ENCODE results near the gene PAAF1. TPM values are rescaled to one million over a fixed set of nuclear protein-coding genes. Genes with fewer than 3 reads are reported as not detected.

The PAAF1 gene
- total and polyA plus RNA-seq, 2 donors (not counting 1 experiment from before 2014, with no cell fraction given): 9.2 to 17.5 TPM

DNA sequence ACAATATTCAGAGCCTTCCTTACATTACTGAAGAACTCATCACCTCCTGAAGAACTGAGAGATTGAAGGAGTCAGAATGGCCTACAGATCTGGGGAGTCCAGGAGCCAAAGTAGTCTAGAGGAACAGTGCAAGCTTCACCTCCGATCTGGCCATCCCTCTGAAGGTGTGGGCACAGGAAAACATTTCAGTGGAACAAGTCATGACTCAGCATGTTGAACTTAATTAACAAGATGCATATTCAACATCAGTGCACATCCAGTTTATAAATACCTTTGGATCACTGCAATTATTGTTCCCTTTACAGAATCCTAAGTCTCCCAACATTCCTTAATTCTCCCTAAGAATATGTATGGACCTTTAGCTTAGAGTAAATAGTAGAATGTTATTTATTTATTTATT lies 25.5 kb downstream of the PAAF1 start:
- DNase-seq (ENCODE audit: low read depth in 2 of 2): no peak
- Histone ChIP-seq H4K20me1 (ENCODE audit: control insufficient read depth, extremely low read depth, insufficient read depth, low read length) (no peaks in the 10 kb centered on the region), H3K9me3 (ENCODE audit: control insufficient read depth, insufficient read depth, low read depth, low read length) (no peaks in the 10 kb centered on the region), H3K36me3 (ENCODE audit: control insufficient read depth, insufficient read depth, low read length) (no peaks in the 10 kb centered on the region), H3K9ac (ENCODE audit: insufficient read depth, low read length) (no peak overlapping the region), H3K27me3 (ENCODE audit: control insufficient read depth, insufficient read depth, low read length) (no peaks in the 10 kb centered on the region), H3K27ac (ENCODE audit: insufficient read depth, low read length) (no peak overlapping the region), H3K4me1 (ENCODE audit: control insufficient read depth, extremely low read depth, insufficient read depth, low read length) (no peaks in the 10 kb centered on the region), H3K79me2 (ENCODE audit: control insufficient read depth, insufficient read depth, low read length) (no peaks in the 10 kb centered on the region), H2AFZ (ENCODE audit: low read length) (no peak overlapping the region), H3K4me3 (replicated peaks in 1 of 4; ENCODE audit: control extremely low read depth in 1 of 4, insufficient read depth in 1 of 4, low read depth in 3 of 4, low read length in 4 of 4) (no peak overlapping the region), H3K4me2 (ENCODE audit: extremely low read depth, insufficient read depth, low read length) (no peak overlapping the region)
- no peak for TF ChIP-seq EZH2 (IDR thresholded peaks at IDR 0.05; ENCODE audit: low read length, missing control alignments)
- TF ChIP-seq, protein P1, sequence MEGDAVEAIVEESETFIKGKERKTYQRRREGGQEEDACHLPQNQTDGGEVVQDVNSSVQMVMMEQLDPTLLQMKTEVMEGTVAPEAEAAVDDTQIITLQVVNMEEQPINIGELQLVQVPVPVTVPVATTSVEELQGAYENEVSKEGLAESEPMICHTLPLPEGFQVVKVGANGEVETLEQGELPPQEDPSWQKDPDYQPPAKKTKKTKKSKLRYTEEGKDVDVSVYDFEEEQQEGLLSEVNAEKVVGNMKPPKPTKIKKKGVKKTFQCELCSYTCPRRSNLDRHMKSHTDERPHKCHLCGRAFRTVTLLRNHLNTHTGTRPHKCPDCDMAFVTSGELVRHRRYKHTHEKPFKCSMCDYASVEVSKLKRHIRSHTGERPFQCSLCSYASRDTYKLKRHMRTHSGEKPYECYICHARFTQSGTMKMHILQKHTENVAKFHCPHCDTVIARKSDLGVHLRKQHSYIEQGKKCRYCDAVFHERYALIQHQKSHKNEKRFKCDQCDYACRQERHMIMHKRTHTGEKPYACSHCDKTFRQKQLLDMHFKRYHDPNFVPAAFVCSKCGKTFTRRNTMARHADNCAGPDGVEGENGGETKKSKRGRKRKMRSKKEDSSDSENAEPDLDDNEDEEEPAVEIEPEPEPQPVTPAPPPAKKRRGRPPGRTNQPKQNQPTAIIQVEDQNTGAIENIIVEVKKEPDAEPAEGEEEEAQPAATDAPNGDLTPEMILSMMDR (conservative IDR thresholded peaks at IDR 0.05 in 1 of 2, IDR thresholded peaks at IDR 0.05 in 1 of 2; ENCODE audit: low read depth in 1 of 2, low read length in 2 of 2): no peak

DNA sequence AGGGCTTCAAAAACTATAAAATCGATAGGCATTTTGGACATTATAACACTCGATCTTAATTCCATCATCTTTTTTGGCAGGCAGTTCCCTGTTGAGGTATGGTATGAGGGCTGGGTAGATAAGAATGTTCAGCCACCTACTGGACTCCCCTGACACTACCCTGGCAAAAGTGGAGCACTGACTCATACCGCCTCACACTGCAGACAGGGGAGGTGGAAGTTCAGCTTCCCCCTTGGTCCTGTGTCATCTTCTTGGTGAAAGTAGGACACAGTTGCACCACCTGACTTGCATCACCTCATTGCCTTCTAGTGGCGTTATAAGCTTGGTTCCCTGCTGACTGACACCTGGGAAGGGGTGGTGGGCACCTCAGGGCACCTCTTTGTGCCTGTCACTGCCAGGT lies 30.4 kb downstream of the PAAF1 start:
- no peak overlapping the region for H3K4me2 ChIP-seq (ENCODE audit: extremely low read depth, insufficient read depth, low read length)
- H3K36me3 ChIP-seq (ENCODE audit: control insufficient read depth, insufficient read depth, low read length): no peaks in the 10 kb centered on the region
- H3K4me1 ChIP-seq (ENCODE audit: control insufficient read depth, extremely low read depth, insufficient read depth, low read length): no peaks in the 10 kb centered on the region
- no peak overlapping the region for H3K9ac ChIP-seq (ENCODE audit: insufficient read depth, low read length)
- H3K79me2 ChIP-seq (ENCODE audit: control insufficient read depth, insufficient read depth, low read length): no peaks in the 10 kb centered on the region
- TF ChIP-seq EZH2 (IDR thresholded peaks at IDR 0.05; ENCODE audit: low read length, missing control alignments): no peak
- TF ChIP-seq, protein P1 (conservative IDR thresholded peaks at IDR 0.05 in 1 of 2, IDR thresholded peaks at IDR 0.05 in 1 of 2; ENCODE audit: low read depth in 1 of 2, low read length in 2 of 2): peak in 1 of 2 donors; percentile 5
- no peaks in the 10 kb centered on the region for H4K20me1 ChIP-seq (ENCODE audit: control insufficient read depth, extremely low read depth, insufficient read depth, low read length)
- no peak overlapping the region for H3K27ac ChIP-seq (ENCODE audit: insufficient read depth, low read length)
- H3K9me3 ChIP-seq (ENCODE audit: control insufficient read depth, insufficient read depth, low read depth, low read length): no peaks in the 10 kb centered on the region
- peak in 1 of 2 donors; percentile 50 for DNase-seq (ENCODE audit: low read depth in 2 of 2)
- no peaks in the 10 kb centered on the region for H3K27me3 ChIP-seq (ENCODE audit: control insufficient read depth, insufficient read depth, low read length)
- H3K4me3 ChIP-seq (replicated peaks in 1 of 4; ENCODE audit: control extremely low read depth in 1 of 4, insufficient read depth in 1 of 4, low read depth in 3 of 4, low read length in 4 of 4): no peak overlapping the region
- no peak overlapping the region for H2AFZ ChIP-seq (ENCODE audit: low read length)

DNA sequence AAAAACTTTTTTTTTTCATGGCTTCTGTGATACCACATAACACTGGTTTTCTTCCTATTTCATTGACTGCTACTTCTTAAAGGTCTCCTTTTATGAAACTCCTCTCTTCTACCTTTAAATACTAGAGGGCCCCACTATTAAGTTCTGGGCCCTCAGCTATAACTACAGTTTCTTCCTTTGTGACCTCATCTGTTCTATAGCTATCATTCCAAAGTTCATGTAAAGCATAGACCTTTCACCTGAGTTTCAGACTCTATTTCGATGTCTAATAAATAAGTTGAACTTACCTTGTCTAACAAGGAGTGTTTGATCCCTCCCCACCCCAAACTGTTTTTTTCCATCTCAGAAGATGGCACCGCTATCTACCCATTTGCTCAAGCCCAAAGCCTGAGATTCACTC lies 35.2 kb downstream of the PAAF1 start:
- Histone ChIP-seq H3K79me2 (ENCODE audit: control insufficient read depth, insufficient read depth, low read length) (no peaks in the 10 kb centered on the region), H3K36me3 (ENCODE audit: control insufficient read depth, insufficient read depth, low read length) (no peaks in the 10 kb centered on the region), H3K4me3 (replicated peaks in 1 of 4; ENCODE audit: control extremely low read depth in 1 of 4, insufficient read depth in 1 of 4, low read depth in 3 of 4, low read length in 4 of 4) (no peak overlapping the region), H3K27me3 (ENCODE audit: control insufficient read depth, insufficient read depth, low read length) (no peaks in the 10 kb centered on the region), H3K4me1 (ENCODE audit: control insufficient read depth, extremely low read depth, insufficient read depth, low read length) (no peaks in the 10 kb centered on the region), H4K20me1 (ENCODE audit: control insufficient read depth, extremely low read depth, insufficient read depth, low read length) (no peaks in the 10 kb centered on the region), H3K9me3 (ENCODE audit: control insufficient read depth, insufficient read depth, low read depth, low read length) (no peaks in the 10 kb centered on the region), H2AFZ (ENCODE audit: low read length) (no peak overlapping the region), H3K27ac (ENCODE audit: insufficient read depth, low read length) (no peak overlapping the region), H3K4me2 (ENCODE audit: extremely low read depth, insufficient read depth, low read length) (no peak overlapping the region), H3K9ac (ENCODE audit: insufficient read depth, low read length) (no peak overlapping the region)
- TF ChIP-seq, protein P1 (conservative IDR thresholded peaks at IDR 0.05 in 1 of 2, IDR thresholded peaks at IDR 0.05 in 1 of 2; ENCODE audit: low read depth in 1 of 2, low read length in 2 of 2): no peak
- TF ChIP-seq EZH2 (IDR thresholded peaks at IDR 0.05; ENCODE audit: low read length, missing control alignments): no peak
- no peak for DNase-seq (ENCODE audit: low read depth in 2 of 2)
